Stimulated activated naive CD8-positive, alpha-beta T cell treated with anti-CD3 and anti-CD28 coated beads, Interleukin-15, amount 100 ng/mL, for 72 hours (primary cell): ENCODE results near the gene MTUS2.

Experiments
- ATAC-seq: fragments of 150-1000 bp; cut with Tn5 transposase; 2 replicates; pipeline ENCODE4 v1.10.0; 2021; ENCODE audit warnings: mild to moderate bottlenecking, moderate library complexity
- DNase-seq, 2 donors: peaks; one replicate each; pipeline ENCODE4 v3.0.0; 2021 to 2022
- H3K27ac Mint-ChIP-seq, 2 donors: one replicate each; pipeline ENCODE4 v1.8.0; 2022; ENCODE audit warnings: mild to moderate bottlenecking in 2 of 2, mixed read lengths in 2 of 2, moderate library complexity in 2 of 2
- H3K27me3 Mint-ChIP-seq: one replicate; pipeline ENCODE4 v1.8.0; 2022; ENCODE audit warnings: mixed read lengths
- H3K4me1 Mint-ChIP-seq: one replicate; pipeline ENCODE4 v1.8.0; 2022; ENCODE audit warnings: mild to moderate bottlenecking, mixed read lengths
- H3K4me3 Mint-ChIP-seq, 2 donors: one replicate each; pipeline ENCODE4 v1.8.0; 2022; ENCODE audit warnings: mild to moderate bottlenecking in 2 of 2, mixed read lengths in 2 of 2, moderate library complexity in 1 of 2
- H3K9me3 Mint-ChIP-seq, 2 donors: one replicate each; pipeline ENCODE4 v1.8.0; 2022; ENCODE audit warnings: mixed read lengths in 2 of 2

Gene MTUS2

DNA sequence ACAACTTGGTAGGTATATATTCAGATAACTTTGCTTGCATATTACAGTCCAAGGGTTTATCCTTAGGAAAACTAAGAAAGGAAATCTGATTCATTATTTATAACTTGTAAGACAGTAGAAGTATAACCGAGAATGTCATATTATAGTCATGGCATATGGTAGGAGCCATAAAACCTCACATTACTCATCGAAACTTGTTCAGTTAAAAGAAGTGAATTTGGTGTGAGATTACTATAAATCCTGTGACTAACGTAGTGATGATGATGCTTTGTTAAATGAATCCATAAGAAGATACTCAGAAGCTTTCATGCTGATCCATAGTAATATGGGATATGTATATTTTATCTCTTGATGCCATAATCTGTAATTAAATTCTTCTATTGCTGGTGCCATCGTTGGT is 57.3 kb downstream of the MTUS2 start:
- Mint-ChIP-seq H3K4me3 (no peak overlapping the region), H3K27ac (no peak overlapping the region), H3K4me1 (no peaks in the 10 kb centered on the region), H3K27me3 (no peaks in the 10 kb centered on the region), H3K9me3 (peaks cover 4 to 11% of the 10 kb centered on the region in 2 donors)
- no peak for ATAC-seq
- DNase-seq, result no peak

DNA sequence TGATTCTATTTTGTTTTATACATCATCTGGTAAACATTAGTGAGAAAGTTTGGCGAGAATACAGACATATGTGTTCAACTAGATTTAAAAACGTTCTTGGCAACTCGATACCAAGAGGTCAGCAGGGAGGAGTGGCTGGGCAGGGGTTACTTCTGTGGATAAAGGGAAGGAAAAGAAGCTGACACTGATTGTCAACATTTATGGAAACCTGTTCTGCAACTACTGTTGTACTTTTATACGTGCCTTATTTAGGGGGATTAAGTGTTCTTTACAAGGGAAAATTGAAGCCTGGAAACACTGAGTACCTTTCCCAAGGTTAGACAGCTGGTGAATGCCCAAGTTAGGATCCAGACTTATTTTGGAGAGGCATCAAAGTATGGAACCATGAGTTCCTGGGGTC is 65.0 kb downstream of the MTUS2 start:
- Mint-ChIP-seq H3K9me3 (no peaks in the 10 kb centered on the region), H3K27me3 (no peaks in the 10 kb centered on the region), H3K4me1 (no peaks in the 10 kb centered on the region), H3K4me3 (no peak overlapping the region), H3K27ac (no peak overlapping the region)
- ATAC-seq (no peak), DNase-seq (no peak)

- Mint-ChIP-seq H3K4me1 (no peaks in the 10 kb centered on the region), H3K9me3 (peaks cover 6 to 8% of the 10 kb centered on the region in 2 donors), H3K27ac (no peak overlapping the region), H3K27me3 (peaks cover 9% of the 10 kb centered on the region), H3K4me3 (no peak overlapping the region)
- DNase-seq, result no peak
- no peak for ATAC-seq
These were observed 69.1 kb downstream of the MTUS2 start for GRCh38 chr13:28889086-28889732.

DNA sequence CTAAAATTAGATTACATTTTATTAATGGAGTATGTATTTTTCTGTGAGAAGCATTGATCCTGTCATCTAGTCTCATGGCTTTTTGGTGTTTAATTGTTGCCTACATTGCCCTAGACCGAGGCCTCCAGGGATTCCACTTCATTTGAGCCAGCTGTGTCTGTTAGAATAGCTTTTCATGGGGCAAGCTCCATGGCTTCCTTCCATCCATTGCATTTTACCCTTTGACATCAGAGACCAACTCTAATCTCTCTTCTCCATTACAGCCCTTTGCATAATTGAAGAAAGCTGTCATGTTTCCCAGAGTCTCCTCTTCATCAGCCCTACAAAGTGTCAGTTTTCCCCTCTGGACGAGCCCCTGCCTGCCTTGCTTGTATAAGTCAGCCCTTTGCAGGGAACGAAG is 70.6 kb downstream of the MTUS2 start:
- H3K4me1 Mint-ChIP-seq, result no peaks in the 10 kb centered on the region
- DNase-seq, result no peak
- H3K27ac Mint-ChIP-seq, result no peak overlapping the region
- ATAC-seq, result no peak
- H3K9me3 Mint-ChIP-seq, result peaks cover 8 to 10% of the 10 kb centered on the region in 2 donors
- peaks cover 16% of the 10 kb centered on the region for H3K27me3 Mint-ChIP-seq
- H3K4me3 Mint-ChIP-seq, result no peak overlapping the region

- Mint-ChIP-seq H3K4me1 (no peaks in the 10 kb centered on the region), H3K9me3 (peaks cover 43 to 82% of the 10 kb centered on the region in 2 donors), H3K27ac (no peak overlapping the region), H3K27me3 (peaks cover 14% of the 10 kb centered on the region), H3K4me3 (no peak overlapping the region)
- DNase-seq, result no peak
- ATAC-seq, result no peak
These were observed 97.9 kb downstream of the MTUS2 start for GRCh38 chr13:28918030-28918429.

DNA sequence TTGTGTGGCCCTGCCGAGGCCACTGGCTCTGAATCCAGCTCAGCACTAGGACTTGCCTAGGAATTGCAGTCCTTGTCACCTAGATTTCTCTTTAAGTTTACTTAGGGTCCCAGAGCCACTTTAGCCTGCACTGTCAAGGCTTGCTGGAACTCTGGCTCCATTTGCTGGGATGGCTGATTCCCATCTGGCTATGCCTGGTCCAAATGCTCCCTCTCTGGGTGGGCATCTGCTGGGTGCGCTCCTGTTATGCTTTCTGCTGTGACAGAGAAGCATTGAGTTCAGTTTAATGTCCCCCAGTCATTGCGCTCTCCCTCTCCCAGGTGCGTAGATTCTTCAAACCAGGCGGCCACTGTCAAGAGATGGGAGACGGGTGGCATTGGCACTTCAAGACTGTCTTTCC is 102.2 kb downstream of the MTUS2 start:
- Mint-ChIP-seq H3K4me3 (no peak overlapping the region), H3K27me3 (peaks cover 14% of the 10 kb centered on the region), H3K9me3 (peaks cover 12 to 52% of the 10 kb centered on the region in 2 donors), H3K4me1 (no peaks in the 10 kb centered on the region), H3K27ac (no peak overlapping the region)
- DNase-seq, result no peak
- no peak for ATAC-seq

- no peaks in the 10 kb centered on the region for H3K27me3 Mint-ChIP-seq
- DNase-seq (no peak), ATAC-seq (no peak)
- no peaks in the 10 kb centered on the region for H3K4me1 Mint-ChIP-seq
- H3K27ac Mint-ChIP-seq, result no peak overlapping the region
- H3K9me3 Mint-ChIP-seq, result no peaks in the 10 kb centered on the region
- H3K4me3 Mint-ChIP-seq, result no peak overlapping the region
These were observed 115.0 kb downstream of the MTUS2 start for GRCh38 chr13:28935104-28935503.

GRCh38 chr13:28942906-28943305 is 122.8 kb downstream of the MTUS2 start:
- H3K27me3 Mint-ChIP-seq, result no peaks in the 10 kb centered on the region
- DNase-seq (no peak), ATAC-seq (no peak)
- H3K4me1 Mint-ChIP-seq, result no peaks in the 10 kb centered on the region
- H3K27ac Mint-ChIP-seq, result no peak overlapping the region
- peaks cover 0 to 6% of the 10 kb centered on the region in 2 donors for H3K9me3 Mint-ChIP-seq
- no peak overlapping the region for H3K4me3 Mint-ChIP-seq

GRCh38 chr13:28953714-28954418 is 133.7 kb downstream of the MTUS2 start:
- Mint-ChIP-seq H3K27ac (no peak overlapping the region), H3K4me3 (no peak overlapping the region), H3K4me1 (no peaks in the 10 kb centered on the region), H3K27me3 (peaks cover 5% of the 10 kb centered on the region), H3K9me3 (no peaks in the 10 kb centered on the region)
- DNase-seq, result no peak
- ATAC-seq, result no peak

DNA sequence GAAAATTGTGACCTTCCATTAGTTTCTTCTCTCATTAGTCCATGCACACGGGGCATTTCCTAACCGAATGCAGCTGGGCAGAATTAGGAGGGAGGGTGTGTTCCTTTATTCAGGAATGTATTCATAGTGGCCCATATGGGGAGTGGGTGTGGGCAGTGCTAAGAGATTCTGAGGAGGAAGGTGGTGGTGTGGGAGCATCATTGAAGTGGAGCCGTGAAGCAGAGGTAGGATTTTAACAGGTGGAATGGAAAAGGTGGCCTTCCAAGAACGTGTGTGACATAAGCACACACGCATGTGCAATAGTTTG is 134.2 kb downstream of the MTUS2 start:
- H3K4me1 Mint-ChIP-seq, result no peaks in the 10 kb centered on the region
- DNase-seq (no peak), ATAC-seq (no peak)
- no peaks in the 10 kb centered on the region for H3K9me3 Mint-ChIP-seq
- H3K4me3 Mint-ChIP-seq, result no peak overlapping the region
- H3K27me3 Mint-ChIP-seq, result peaks cover 5% of the 10 kb centered on the region
- H3K27ac Mint-ChIP-seq, result no peak overlapping the region

DNA sequence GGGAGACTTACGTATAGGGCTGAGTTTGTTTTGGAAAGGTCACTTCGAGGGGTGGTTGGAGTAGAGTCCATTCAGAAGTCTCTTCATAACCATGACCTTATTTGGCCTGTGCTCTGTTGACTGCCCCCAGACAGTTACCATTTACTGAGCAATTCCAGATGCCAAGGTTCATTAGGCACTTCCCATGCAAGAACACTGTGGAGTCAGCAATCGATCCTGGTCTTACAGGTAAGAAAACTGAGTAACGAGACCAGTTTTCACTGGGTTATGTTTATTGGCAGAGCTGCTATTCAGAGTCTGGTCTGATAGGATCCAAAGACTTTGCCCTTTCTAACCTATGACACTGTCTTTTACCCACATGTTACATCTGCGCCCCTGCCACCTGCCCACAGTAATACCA is 134.7 kb downstream of the MTUS2 start:
- ATAC-seq (no peak), DNase-seq (no peak)
- Mint-ChIP-seq H3K4me1 (no peaks in the 10 kb centered on the region), H3K4me3 (no peak overlapping the region), H3K27me3 (peaks cover 5% of the 10 kb centered on the region), H3K9me3 (no peaks in the 10 kb centered on the region), H3K27ac (no peak overlapping the region)

GRCh38 chr13:28955264-28955966 is 135.3 kb downstream of the MTUS2 start:
- ATAC-seq (no peak), DNase-seq (no peak)
- Mint-ChIP-seq H3K27me3 (peaks cover 5% of the 10 kb centered on the region), H3K9me3 (no peaks in the 10 kb centered on the region), H3K4me3 (no peak overlapping the region), H3K27ac (no peak overlapping the region), H3K4me1 (no peaks in the 10 kb centered on the region)

DNA sequence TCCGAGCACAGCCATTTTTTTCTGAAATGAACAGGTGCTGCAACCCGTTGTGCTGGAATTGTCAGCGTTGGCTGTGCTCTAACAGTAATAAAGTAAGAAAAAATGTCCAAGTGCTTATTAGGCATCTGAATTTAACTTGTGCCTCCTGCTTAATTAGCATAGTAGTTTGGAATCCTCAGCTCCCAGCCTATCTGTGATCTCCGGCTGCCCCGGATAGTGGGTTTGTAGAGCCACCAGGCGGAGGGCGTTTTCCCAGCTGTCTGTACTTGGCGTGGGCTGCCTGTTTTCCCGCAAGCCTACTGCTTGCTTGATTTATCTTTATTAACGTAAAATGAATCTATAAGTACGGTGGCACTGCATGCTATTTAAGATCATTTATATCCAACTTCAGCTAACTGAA is 137.9 kb downstream of the MTUS2 start:
- Mint-ChIP-seq H3K9me3 (no peaks in the 10 kb centered on the region), H3K27me3 (peaks cover 5% of the 10 kb centered on the region), H3K4me1 (no peaks in the 10 kb centered on the region), H3K27ac (no peak overlapping the region), H3K4me3 (no peak overlapping the region)
- no peak for ATAC-seq
- DNase-seq, result no peak

GRCh38 chr13:28958441-28958840 is 138.3 kb downstream of the MTUS2 start:
- H3K9me3 Mint-ChIP-seq, result no peaks in the 10 kb centered on the region
- ATAC-seq (no peak), DNase-seq (no peak)
- no peaks in the 10 kb centered on the region for H3K4me1 Mint-ChIP-seq
- H3K27me3 Mint-ChIP-seq, result peaks cover 6% of the 10 kb centered on the region
- peak overlapping the region in 1 of 2 donors; percentile 39 for H3K27ac Mint-ChIP-seq
- no peak overlapping the region for H3K4me3 Mint-ChIP-seq

GRCh38 chr13:28964052-28964451 is 143.9 kb downstream of the MTUS2 start:
- Mint-ChIP-seq H3K4me3 (no peak overlapping the region), H3K27ac (no peak overlapping the region), H3K9me3 (no peaks in the 10 kb centered on the region), H3K27me3 (peaks cover 18% of the 10 kb centered on the region), H3K4me1 (no peaks in the 10 kb centered on the region)
- DNase-seq (no peak), ATAC-seq (no peak)

DNA sequence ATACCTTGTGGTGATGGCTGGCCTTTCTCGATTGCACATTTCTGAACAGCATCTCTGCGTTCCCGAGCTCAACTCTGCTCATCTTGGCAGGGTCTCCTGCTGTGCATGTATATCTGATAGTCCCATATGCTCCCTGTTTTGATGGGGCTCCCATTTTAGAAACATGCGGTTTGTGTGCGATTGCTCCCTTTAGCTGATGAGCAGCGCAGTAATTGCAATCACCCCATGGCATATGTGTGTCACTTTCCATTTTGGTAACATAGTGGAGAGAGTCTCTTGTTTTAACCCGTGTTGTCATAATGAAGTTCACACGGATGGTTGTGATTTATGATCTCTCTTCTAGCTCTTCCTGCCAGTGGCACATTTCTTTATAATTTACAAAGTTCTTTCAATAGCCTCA is 144.7 kb downstream of the MTUS2 start:
- Mint-ChIP-seq H3K27me3 (peaks cover 18% of the 10 kb centered on the region), H3K4me1 (no peaks in the 10 kb centered on the region), H3K27ac (no peak overlapping the region), H3K4me3 (no peak overlapping the region), H3K9me3 (no peaks in the 10 kb centered on the region)
- no peak for ATAC-seq
- no peak for DNase-seq
